ENCODE measurements around the gene KLHDC1. TPM values are rescaled to one million over a fixed set of nuclear protein-coding genes. Genes with fewer than 3 reads are reported as not detected.

Gene KLHDC1
- total RNA-seq, 1 donor from 2014 or later: 0.99 TPM

DNA sequence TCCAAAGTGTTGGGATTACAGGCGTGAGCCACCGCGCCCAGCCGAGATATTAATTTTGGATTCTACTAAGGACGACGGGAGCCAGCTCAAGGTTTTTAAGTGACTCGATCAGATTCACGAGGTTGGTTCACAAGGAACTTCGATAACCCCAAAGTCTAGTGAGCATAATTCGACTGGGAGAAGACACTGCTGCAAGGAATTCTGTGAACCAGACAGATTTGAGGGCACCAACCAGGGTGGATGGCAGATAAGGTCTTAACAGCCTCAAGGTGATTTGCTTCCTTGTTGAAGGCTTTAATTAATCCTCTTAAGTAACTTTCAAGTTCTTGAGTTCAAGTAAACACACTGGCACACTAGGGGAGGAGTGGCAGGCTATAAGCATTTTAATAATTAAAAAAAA, 73.9 kb downstream of the KLHDC1 start:
- Mint-ChIP-seq H3K36me3 (peaks cover 3% of the 10 kb centered on the region), H3K27me3 (ENCODE audit: insufficient read depth, low read depth) (peaks cover 4% of the 10 kb centered on the region), H3K27ac (peak overlapping the region; percentile 94), H3K4me3 (peak overlapping the region; percentile 93), H3K4me1 (peaks cover 30% of the 10 kb centered on the region), H3K9me3 (no peaks in the 10 kb centered on the region)
- H3K9ac ChIP-seq: no peak overlapping the region
- no peaks in the 10 kb centered on the region for H3K9me3 ChIP-seq (ENCODE audit: low read depth)
- no peaks in the 10 kb centered on the region for H3K27me3 ChIP-seq
- peaks cover 19% of the 10 kb centered on the region for H4K20me1 ChIP-seq (ENCODE audit: low read depth)
- H3K4me1 ChIP-seq: peaks cover 20% of the 10 kb centered on the region
- H3K36me3 ChIP-seq: no peaks in the 10 kb centered on the region
- peak overlapping the region; percentile 70 for H3K27ac ChIP-seq
- H3K4me3 ChIP-seq: peak overlapping the region; percentile 78
- H3K4me2 ChIP-seq: peak overlapping the region; percentile 91
- H2AFZ ChIP-seq (replicated peaks): peak overlapping the region; percentile 77
- peaks cover 37% of the 10 kb centered on the region for H3K79me2 ChIP-seq (ENCODE audit: low read depth)
- peaks cover 17% of the 10 kb centered on the region for H3F3A ChIP-seq (ENCODE audit: low read depth)
- TF ChIP-seq EZH2 (IDR thresholded peaks at IDR 0.05) (no peak), CTCF (IDR thresholded peaks at IDR 0.05) (no peak), EZH2phosphoT487 (IDR thresholded peaks at IDR 0.05) (no peak)
- peak; percentile 6 for DNase-seq (ENCODE audit: low spot score)

DNA sequence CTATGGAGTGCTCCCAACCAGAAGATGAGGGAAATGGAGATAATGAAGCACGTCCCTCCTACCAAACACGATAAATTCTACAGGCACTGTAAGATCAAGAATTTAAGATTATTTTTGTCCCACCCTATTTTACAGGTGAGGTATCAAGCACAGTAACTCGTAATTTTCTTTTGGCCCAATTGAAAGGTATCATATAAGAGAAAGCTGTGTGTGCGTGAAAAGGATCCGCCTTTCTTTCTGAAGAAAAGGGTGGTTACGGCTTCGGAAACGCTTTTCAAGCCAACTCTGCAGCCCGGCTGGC, 74.3 kb downstream of the KLHDC1 start:
- H3K36me3 Mint-ChIP-seq: peaks cover 3% of the 10 kb centered on the region
- Histone ChIP-seq H3K9me3 (ENCODE audit: low read depth) (no peaks in the 10 kb centered on the region), H3K4me1 (peaks cover 20% of the 10 kb centered on the region), H4K20me1 (ENCODE audit: low read depth) (peaks cover 19% of the 10 kb centered on the region), H3K79me2 (ENCODE audit: low read depth) (peaks cover 37% of the 10 kb centered on the region), H3K27ac (peak overlapping the region; percentile 70), H3K4me2 (peak overlapping the region; percentile 91), H3K9ac (peak overlapping the region; percentile 43), H3K36me3 (no peaks in the 10 kb centered on the region), H3K27me3 (no peaks in the 10 kb centered on the region), H3F3A (ENCODE audit: low read depth) (peaks cover 17% of the 10 kb centered on the region), H3K4me3 (peak overlapping the region; percentile 78), H2AFZ (replicated peaks) (peak overlapping the region; percentile 77)
- peaks cover 30% of the 10 kb centered on the region for H3K4me1 Mint-ChIP-seq
- DNase-seq (ENCODE audit: low spot score): no peak
- peak overlapping the region; percentile 94 for H3K27ac Mint-ChIP-seq
- H3K4me3 Mint-ChIP-seq: peak overlapping the region; percentile 93
- H3K27me3 Mint-ChIP-seq (ENCODE audit: insufficient read depth, low read depth): peaks cover 4% of the 10 kb centered on the region
- H3K9me3 Mint-ChIP-seq: no peaks in the 10 kb centered on the region
- TF ChIP-seq CTCF (IDR thresholded peaks at IDR 0.05) (no peak), EZH2 (IDR thresholded peaks at IDR 0.05) (no peak), EZH2phosphoT487 (IDR thresholded peaks at IDR 0.05) (no peak)

- Mint-ChIP-seq H3K4me3 (peak within 1 kb of the TSS; percentile 98), H3K27me3 (ENCODE audit: insufficient read depth, low read depth) (peaks cover 4% of the 10 kb centered on the region), H3K4me1 (peaks cover 30% of the 10 kb centered on the region), H3K27ac (peak within 1 kb of the TSS; percentile 97), H3K36me3 (peaks cover 3% of the 10 kb centered on the region), H3K9me3 (no peaks in the 10 kb centered on the region)
- DNase-seq (ENCODE audit: low spot score): peak; percentile 95
- H4K20me1 ChIP-seq (ENCODE audit: low read depth): peaks cover 19% of the 10 kb centered on the region
- H2AFZ ChIP-seq (replicated peaks): peak within 1 kb of the TSS; percentile 85
- peak within 1 kb of the TSS; percentile 78 for H3K4me3 ChIP-seq
- peak within 1 kb of the TSS; percentile 77 for H3K27ac ChIP-seq
- H3K79me2 ChIP-seq (ENCODE audit: low read depth): peaks cover 37% of the 10 kb centered on the region
- H3K9ac ChIP-seq: peak within 1 kb of the TSS; percentile 89
- H3F3A ChIP-seq (ENCODE audit: low read depth): peaks cover 17% of the 10 kb centered on the region
- no peaks in the 10 kb centered on the region for H3K36me3 ChIP-seq
- peaks cover 20% of the 10 kb centered on the region for H3K4me1 ChIP-seq
- H3K9me3 ChIP-seq (ENCODE audit: low read depth): no peaks in the 10 kb centered on the region
- peak within 1 kb of the TSS; percentile 91 for H3K4me2 ChIP-seq
- TF ChIP-seq EZH2 (IDR thresholded peaks at IDR 0.05): peak; percentile 25
- TF ChIP-seq EZH2phosphoT487 (IDR thresholded peaks at IDR 0.05): no peak
- peak; percentile 56 for TF ChIP-seq CTCF (IDR thresholded peaks at IDR 0.05)
- H3K27me3 ChIP-seq: no peaks in the 10 kb centered on the region
These were observed 74.8 kb downstream of the KLHDC1 start, which contains the start of gene KLHDC2 for GRCh38 chr14:49767571-49768300. Gene KLHDC2 (plus strand): TSS chr14:49768153. CDS start chr14:49768469, 316 bp downstream.
